NCI-H446 (cell line): ENCODE results near the gene AKR1D1.
"Not testable (repeated sequence)": the region's sequence is repeated elsewhere in the genome, so short reads cannot be mapped to it uniquely, and the experiment has no call there.

Experiments
- DNase-seq, 2 experiments: peaks; one replicate each; lab custom pipeline; 2025; lab: John Stamatoyannopoulos, UW

The AKR1D1 gene

GRCh38 chr7:138074121-138074520, 2.1 kb upstream of the AKR1D1 start:
- DNase-seq = no peak

- no peak for DNase-seq
Measured at GRCh38 chr7:138074540-138074939, 1.7 kb upstream of the AKR1D1 start.

DNA sequence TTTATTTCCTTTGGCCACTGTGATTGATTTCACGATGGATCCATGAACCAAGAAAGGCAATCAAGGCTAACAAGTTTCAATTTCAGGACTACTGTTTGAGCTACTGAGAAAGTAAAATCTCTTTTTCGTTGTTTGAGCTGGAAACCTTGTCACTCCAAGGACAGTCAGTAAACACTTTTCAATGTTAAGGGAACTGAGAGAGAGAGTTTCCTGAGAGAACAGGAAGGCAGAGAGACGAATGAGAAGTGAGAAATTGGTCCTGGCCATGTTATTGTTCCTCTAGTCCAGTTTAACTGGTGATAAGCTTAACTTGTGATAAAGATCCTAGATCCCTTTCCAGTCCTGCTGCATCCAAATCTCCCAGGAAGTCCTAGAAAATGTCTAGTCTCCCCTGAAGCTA, 909 bp upstream of the AKR1D1 start:
- DNase-seq = no peak

- DNase-seq = not testable (repeated sequence)
Measured at GRCh38 chr7:138075786-138076185, 473 bp upstream of the AKR1D1 start.

- no peak for DNase-seq
Measured at GRCh38 chr7:138077809-138078208, 1.6 kb downstream of the AKR1D1 start.

- DNase-seq = no peak
Measured at GRCh38 chr7:138079137-138079536, 2.9 kb downstream of the AKR1D1 start.

GRCh38 chr7:138081868-138082267, 5.6 kb downstream of the AKR1D1 start:
- DNase-seq = no peak

DNA sequence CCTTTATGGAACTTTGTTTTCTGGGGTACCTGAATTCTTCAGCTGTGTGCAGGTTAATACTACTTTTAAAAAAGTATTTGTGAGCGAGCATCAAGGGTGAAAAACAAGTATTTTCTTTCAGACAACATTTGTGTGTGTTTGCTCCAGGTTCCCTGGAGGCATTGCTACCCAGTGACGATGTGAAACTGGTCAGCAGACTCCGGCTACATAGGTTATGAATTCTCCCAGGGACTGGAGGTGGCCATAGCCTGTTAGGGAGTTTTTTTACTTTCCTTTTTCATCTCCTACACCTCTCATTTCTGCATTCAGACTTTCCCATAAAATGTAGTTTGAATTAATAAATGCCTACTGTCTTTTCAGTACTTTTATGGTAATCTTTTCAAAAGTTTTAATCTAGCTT, 7.6 kb downstream of the AKR1D1 start:
- no peak for DNase-seq

DNA sequence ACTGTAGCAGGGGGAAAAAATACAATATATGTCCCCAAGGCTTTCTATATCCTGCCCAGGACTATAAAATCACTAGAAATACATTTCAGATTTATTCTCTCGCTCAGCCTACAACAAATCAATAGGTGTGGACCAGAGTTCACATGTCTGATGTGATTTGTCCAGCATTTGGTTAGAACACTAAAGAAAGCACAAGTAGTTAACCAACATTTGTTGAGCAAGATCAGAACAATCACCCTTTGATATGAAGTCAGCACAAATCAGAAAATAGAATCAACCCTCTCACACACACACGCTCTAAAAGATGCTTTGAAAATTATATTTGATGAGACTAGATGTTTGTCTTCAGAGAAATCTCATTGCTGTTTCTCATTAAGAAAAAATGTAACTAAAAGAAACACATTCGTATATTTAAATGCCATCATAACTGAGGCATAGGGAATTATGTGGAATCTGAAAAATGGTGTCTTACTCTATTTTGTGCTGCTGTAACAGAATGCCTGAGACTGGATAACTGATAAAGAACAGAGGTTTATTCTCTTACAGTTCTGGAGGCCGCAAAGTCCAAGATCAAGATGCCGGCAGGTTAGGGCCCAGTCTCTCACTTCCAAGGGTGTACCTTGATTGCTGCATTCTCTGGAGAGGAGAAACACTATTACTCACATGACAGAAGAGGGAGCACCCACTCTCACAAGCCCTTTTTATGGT, 10.5 kb downstream of the AKR1D1 start:
- DNase-seq = no peak

DNA sequence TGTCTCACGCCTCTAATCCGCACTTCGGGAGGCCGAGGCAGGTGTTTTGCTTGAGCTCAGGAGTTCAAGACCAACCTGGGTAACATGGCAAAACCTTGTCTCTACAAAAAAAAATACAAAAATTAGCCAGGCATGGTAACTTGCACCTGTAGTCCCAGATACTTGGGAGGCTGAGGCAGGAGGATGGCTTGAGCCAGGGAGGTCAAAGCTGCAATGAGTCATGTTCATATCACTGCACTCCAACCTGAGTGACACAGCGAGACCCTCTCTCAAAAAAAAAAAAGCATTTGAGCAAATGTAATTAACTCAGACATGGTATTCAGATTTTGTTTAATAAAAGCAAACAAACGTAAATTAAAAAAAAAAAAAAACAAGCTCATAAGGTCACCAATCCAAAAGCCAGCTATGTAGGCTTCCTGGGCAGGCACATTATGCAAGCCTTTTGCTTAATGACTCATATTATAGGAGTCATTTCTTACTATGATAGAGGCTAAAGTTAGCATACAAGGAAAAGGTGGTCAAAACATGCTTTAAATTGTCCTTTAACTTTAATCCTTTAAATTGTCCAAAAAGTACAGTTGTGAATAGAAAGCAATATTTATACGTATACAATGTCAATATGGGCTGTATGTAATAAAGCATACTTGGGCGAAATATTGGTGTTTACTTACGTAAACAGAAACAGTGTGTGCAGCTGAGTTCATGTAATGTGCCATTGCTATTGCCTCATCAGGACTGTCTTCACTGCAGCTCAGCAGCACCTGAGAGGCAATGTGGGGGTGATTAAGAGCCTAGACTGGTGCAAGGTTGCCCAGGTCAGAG, 13.0 kb downstream of the AKR1D1 start:
- no peak for DNase-seq

DNA sequence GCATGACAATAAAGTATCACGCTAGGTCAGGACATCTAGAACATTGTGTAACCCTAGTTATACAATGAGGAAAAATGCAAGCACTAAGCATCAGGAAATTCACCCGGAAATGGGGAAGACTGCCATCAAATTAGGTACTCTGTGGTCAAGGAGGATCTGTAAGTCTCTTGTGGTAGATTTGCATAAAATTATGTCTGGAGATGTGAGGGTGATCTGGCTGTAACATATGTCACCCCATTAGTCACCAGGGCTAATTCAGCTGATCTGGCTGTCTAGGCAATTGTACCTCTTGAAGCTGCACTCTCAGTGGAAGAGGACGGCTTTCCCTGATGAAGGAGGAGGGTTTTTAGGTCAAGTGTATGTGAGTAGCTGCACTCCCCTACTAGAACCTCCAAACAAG, 14.8 kb downstream of the AKR1D1 start:
- no peak for DNase-seq

- DNase-seq = not testable (repeated sequence)
Measured at GRCh38 chr7:138091840-138092239, 15.6 kb downstream of the AKR1D1 start.

- no peak for DNase-seq
Measured at GRCh38 chr7:138092486-138093028, 16.3 kb downstream of the AKR1D1 start.

DNA sequence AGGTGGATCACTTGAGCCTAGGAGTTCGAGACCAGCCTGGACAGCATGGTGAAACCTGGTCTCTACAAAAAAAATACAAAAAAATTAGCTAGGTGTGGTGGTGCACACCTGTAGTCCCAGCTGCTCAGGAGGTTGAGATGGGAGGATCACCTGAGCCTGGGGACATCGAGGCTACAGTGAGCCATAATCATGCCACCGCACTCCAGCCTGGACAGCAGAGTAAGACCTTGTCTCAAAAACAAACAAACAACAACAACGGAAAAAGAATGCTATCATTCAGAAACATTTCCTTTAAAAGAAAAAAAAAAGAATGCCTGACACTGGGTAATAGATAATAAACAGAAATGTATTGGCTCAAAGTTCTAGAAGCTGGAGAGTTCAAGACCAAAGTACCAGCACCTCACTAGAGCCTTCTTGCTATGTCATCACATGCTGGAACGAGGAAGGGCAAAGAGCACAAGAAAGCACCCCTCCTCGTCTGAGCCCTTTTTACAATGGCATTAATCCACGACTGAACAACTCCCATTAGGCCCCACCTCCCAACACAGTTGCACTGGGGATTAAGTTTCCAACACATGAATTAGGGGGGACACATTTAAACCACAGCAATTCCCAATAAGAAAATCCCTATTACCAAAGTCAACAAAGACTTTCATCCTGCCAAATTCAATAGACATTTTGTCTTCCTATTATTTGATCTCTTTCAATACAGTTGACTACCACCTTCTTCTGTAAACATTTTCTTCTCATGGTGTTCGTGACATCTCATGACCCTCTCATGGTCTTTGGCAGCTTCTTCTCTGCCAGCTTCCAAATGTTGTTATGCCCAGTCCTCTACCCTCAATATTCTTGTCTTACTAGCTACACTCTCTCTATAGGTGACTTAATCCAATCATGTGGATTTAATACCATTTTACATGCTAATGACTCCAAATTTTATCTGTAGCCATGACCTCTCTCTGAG, 20.0 kb downstream of the AKR1D1 start:
- no peak for DNase-seq

- DNase-seq = no peak
Measured at GRCh38 chr7:138097064-138097741, 20.9 kb downstream of the AKR1D1 start.

DNA sequence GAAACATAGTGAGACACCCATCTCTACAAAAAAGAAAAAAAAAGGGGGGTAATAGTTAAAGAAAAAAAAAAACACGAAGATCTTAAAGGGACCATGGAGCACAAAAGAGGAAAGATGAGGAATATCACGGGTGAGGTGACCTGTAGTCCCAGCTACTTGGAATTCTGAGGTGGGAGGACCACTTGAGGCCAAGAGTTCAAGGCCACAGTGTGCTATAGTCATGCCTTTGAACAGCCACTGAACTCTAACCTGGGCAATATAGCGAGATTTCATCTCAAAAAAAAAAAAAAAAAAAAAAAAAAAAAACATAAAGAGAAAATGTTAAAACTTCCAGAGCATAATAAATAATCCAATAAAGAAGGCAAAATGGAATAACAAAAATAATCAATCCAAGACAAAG, 23.6 kb downstream of the AKR1D1 start:
- DNase-seq = no peak

GRCh38 chr7:138105221-138105620, 29.0 kb downstream of the AKR1D1 start:
- DNase-seq = no peak

DNA sequence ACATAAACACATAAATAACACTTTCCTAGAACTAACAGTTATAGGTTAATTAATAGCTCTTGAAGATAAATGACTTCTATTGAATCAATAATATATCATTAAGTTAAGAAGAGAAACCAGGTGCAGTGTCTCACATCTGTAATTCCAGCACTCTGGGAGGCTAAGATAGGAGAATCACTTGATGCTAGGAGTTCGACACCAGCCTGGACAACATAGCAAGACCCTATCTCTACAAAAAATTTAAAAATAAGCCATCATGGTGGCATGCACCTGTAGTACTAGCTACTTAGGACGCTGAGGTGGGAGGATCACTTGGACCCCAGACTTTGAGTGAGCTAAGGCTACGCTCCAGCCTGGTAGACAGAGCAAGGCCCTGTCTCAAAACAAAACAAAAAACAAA, 38.8 kb downstream of the AKR1D1 start:
- DNase-seq = no peak

GRCh38 chr7:138116141-138116540, 39.9 kb downstream of the AKR1D1 start:
- DNase-seq = no peak

DNA sequence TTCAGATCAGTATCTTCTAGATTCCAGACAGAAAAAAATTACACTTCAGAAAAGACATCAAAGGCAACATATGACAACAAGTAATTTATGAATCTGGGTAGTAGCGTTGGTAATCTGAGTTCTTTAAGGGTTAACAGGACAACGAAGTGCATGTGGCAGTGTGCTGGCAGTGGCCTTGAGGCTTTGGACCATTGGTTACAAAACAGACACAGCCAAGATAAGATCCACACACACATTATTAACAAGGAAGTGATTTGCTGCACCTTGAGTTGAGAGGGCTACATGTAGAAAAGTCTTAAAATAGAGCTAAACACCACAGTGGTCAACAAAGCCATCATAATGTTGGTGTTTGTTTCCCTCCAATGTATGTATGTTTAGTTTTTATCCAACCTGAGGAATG, 40.6 kb downstream of the AKR1D1 start:
- no peak for DNase-seq

GRCh38 chr7:138120140-138120827, 44.0 kb downstream of the AKR1D1 start:
- no peak for DNase-seq
